SK-N-SH (cell line): ENCODE results near the gene GALNT17.
"Not testable (repeated sequence)": the region's sequence is repeated elsewhere in the genome, so short reads cannot be mapped to it uniquely, and the experiment has no call there.

Experiments used
- CTCF ChIP-seq: fragments of 200-600 bp; sonication (generic); IDR thresholded peaks from 2 replicates; pipeline ENCODE4 v1.6.1; 2017; ENCODE audit warnings: antibody characterized with exemption, mild to moderate bottlenecking, moderate library complexity
- FOXM1 ChIP-seq: IDR thresholded peaks from 2 replicates; pipeline ENCODE4 v1.4.0; 2012; ENCODE audit warnings: low read depth, mild to moderate bottlenecking
- JUND ChIP-seq: IDR thresholded peaks from 2 replicates; pipeline ENCODE4 v1.4.0; 2012
- MXI1 ChIP-seq: IDR thresholded peaks from 2 replicates; pipeline ENCODE4 v1.6.1; 2012; ENCODE audit warnings: mild to moderate bottlenecking, low read depth, low read length, improper control_type of control experiment
- POLR2AphosphoS5 ChIP-seq: IDR thresholded peaks from 2 replicates; pipeline ENCODE4 v1.6.1; 2012; ENCODE audit warnings: low read depth, low read length
- RAD21 ChIP-seq: IDR thresholded peaks from 2 replicates; pipeline ENCODE4 v1.6.1; 2012; ENCODE audit warnings: mild to moderate bottlenecking, low read length
- RCOR1 ChIP-seq: fragments of 150-350 bp; IDR thresholded peaks from 2 replicates; pipeline ENCODE4 v1.6.1; 2017; ENCODE audit warnings: antibody characterized with exemption, low read length
- REST ChIP-seq: IDR thresholded peaks from 2 replicates; pipeline ENCODE4 v1.6.1; 2012; ENCODE audit warnings: mild to moderate bottlenecking, low read depth, low read length, moderate library complexity
- SIN3A ChIP-seq: IDR thresholded peaks from 2 replicates; pipeline ENCODE4 v1.6.1; 2012; ENCODE audit warnings: low read depth, mild to moderate bottlenecking, low read length, moderate library complexity, borderline replicate concordance
- TAF1 ChIP-seq: IDR thresholded peaks from 2 replicates; pipeline ENCODE4 v1.6.1; 2012; ENCODE audit warnings: low read depth, mild to moderate bottlenecking, low read length, moderate library complexity, borderline replicate concordance
- USF2 ChIP-seq: fragments of 150-350 bp; IDR thresholded peaks from 2 replicates; pipeline ENCODE4 v1.6.1; 2017; ENCODE audit warnings: antibody characterized with exemption, low read length, low read depth, borderline replicate concordance

- TF ChIP-seq RCOR1, CTCF, USF2, TAF1, RAD21, SIN3A, FOXM1, REST, POLR2AphosphoS5, JUND, MXI1: not testable (repeated sequence)
Observed at GRCh38 chr7:71643031-71643430, 511.1 kb downstream of the GALNT17 start.
